ENCODE measurements around the gene PCDH9. TPM values are rescaled to one million over a fixed set of nuclear protein-coding genes. Genes with fewer than 3 reads are reported as not detected.
"Not testable (repeated sequence)": the region's sequence is repeated elsewhere in the genome, so short reads cannot be mapped to it uniquely, and the experiment has no call there.

Gene PCDH9
- total RNA-seq, 1 experiment from 2014 or later: not detected

DNA sequence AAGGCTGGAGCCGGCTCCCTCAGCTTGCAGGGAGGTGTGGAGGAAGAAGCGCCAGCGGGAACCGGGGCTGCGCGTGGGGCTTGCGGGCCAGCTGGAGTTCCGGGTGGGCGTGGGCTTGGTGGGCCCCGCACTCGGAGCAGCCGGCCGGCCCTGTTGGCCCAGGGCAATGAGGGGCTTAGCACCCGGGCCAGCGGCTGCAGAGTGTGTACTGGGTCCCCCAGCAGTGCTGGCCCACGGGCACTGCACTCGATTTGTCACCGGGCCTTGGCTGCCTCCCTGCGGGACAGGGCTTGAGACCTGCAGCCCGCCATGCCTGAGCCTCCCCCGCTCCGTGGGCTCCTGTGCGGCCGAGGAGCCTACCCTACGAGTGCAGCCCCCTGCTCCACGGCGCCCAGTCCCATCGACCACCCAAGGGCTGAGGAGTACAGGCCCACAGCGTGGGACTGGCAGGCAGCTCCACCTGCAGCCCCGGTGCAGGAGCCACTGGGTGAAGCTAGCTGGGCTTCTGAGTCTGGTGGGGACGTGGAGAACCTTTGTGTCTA, 608.2 kb downstream of the PCDH9 start:
- in situ Hi-C loops (cut with HindIII; ENCODE audit: low sequenced_read_pairs); DNase-seq (ENCODE audit: low spot score): not testable (repeated sequence)

DNA sequence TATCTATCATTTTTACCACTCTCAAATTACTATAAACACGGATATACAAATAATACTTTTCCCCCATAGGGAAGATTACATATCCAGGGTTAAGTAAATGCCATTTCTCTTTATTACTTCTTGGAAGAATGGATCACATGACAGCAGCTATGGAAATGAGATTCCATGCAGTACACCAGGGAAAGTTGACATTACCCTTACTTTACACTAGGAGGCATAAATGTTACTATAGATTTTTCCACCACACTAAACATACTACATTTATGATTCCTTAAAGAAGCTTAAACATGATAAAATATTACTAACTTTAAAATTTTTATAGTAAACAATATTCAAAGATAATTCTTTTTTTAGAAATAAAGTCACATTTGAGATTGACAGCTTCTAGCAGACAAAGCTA, 611.4 kb downstream of the PCDH9 start:
- DNase-seq (ENCODE audit: low spot score): no peak
- in situ Hi-C loops (cut with HindIII; ENCODE audit: low sequenced_read_pairs): no loop called here

DNA sequence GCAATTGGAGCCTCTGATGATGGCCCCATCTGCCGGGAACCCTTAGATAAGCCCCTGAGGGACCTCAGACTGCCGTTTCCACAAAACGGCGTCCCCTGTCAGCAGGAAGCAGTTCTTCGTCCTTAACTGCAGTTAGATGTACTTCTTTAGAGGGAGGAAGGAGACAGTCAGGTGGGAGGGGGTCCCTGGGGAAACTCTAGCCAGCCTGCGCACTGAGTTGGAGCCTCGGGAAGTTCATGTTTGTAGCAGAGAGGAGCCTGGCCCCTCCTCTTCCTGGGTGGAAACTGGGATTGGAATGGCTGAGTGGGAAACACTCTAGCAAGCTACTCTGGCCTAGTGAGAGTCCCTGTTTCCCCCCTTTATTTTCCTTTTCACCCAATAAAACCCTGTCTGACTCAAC, 612.4 kb downstream of the PCDH9 start:
- no peak for DNase-seq (ENCODE audit: low spot score)
- in situ Hi-C loops (cut with HindIII; ENCODE audit: low sequenced_read_pairs): no loop called here

DNA sequence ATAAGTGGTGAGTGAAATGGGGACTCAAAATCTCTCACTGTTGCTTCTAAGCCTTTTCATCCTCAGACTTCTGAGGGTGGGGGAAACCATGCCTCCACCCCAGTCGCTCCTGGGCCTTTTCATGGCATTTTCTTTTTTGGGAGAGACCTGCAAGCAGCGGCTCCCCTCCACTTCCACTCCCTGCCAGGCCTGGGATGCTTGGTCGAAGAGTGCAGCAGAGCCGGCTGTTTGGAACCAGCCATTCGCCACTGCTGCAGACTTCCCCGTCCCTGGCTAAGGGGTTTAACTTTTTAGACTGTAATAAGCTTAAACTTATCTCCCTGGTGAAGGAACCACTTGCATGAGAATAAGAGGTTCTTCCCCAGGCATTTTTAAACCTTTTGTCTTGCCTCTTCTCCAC, 617.2 kb downstream of the PCDH9 start:
- in situ Hi-C loops (cut with HindIII; ENCODE audit: low sequenced_read_pairs): no loop called here
- DNase-seq (ENCODE audit: low spot score): no peak

DNA sequence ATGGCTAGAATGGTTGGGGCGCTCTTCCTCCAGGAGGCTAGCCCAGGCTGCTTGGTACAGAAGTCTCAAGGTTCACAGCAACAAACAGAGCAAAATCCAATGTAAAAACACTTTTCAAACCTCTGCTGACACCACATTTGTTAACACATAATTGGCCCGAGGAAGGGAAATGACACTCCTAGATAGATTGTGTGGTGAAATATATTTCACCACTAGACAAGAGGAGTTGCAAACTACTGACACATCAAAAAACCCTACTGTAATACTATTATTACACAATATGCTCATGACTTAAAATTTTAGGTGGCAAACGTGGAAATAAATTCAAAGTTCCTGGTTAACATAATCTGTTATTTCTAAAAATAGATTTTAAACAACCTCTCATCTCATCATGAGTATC, 643.6 kb downstream of the PCDH9 start:
- no peak for DNase-seq (ENCODE audit: low spot score)
- in situ Hi-C loops (cut with HindIII; ENCODE audit: low sequenced_read_pairs): no loop called here

DNA sequence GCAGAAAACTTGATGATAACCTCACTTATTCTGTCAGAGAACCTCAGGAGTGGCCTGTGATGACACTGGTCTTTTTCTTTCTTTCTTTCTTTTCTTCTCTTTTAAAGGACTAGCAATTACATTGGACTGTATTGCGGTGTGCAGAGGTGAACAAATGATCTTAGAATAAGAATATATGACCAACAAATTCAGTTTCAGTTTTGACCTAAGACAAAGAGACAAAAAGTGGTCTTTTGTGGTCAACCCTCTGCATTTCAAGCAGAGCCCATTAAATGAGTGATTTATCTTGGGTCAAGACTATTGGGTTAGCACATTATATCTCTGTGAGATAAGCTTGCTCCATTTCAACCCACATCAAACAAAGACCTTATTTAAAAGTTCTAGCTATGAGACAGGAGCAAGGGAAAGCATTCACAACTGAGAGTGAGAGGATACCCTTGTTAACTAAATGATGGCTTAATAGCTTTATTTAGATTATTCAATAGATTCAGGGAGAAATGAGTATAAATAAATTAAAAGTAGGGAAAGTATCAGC, 644.4 kb downstream of the PCDH9 start:
- in situ Hi-C loops (cut with HindIII; ENCODE audit: low sequenced_read_pairs): no loop called here
- DNase-seq (ENCODE audit: low spot score): no peak

DNA sequence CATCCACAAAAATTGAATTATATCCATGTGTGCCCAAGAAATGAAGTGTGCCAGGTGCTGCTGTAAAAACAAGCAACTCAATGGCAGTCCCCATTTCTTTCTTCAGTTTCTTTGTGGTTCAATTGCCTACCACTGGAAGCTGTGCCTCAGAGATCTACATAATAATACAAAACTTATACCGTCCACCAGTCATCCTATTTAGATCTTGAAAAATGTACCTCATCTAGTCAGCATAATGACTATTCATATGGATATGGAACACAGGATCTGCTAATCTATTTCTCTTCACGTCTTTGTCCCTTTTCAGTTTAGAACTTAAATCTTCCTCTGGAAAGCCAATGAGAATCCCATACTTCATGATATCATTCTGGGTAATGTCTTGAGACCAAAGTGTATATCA, 648.5 kb downstream of the PCDH9 start:
- in situ Hi-C loops (cut with HindIII; ENCODE audit: low sequenced_read_pairs): no loop called here
- no peak for DNase-seq (ENCODE audit: low spot score)

DNA sequence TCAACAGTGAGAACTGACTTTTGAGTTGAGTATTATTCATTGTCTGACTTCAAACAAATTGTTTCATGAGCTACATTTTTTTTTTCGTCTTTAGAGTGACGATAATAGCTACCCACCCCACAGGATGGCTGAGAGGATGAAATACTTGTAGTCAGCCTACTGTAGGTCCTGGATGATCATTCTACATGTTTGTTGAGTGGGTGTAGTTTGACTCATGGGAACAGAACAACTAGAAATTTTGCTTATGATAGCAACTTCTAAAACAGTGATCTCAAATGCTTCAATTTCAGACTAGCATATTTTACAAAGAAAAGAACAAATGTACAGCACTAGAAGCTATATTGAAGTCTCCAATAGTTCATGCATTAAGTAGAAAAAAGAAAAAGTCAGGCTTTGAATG, 651.8 kb downstream of the PCDH9 start:
- in situ Hi-C loops (cut with HindIII; ENCODE audit: low sequenced_read_pairs): no loop called here
- no peak for DNase-seq (ENCODE audit: low spot score)

DNA sequence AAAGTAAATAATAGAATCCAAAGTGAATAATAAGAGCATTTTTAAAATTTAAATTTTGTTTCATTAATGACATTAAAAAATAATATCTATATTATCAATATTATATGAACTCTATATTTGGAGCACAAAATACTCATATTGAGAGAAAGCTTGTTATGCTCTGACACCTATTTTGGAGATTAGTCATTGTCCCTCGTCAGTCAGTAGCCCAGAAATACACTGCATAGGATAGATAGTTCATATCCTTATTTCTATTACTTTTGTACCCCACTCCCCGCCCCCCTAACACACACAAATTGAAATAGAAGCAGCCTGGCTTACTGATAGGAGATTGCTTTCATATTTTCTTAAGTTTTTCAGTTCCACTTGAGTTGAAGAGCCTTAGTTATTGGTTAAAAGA, 652.8 kb downstream of the PCDH9 start:
- in situ Hi-C loops (cut with HindIII; ENCODE audit: low sequenced_read_pairs): no loop called here
- no peak for DNase-seq (ENCODE audit: low spot score)

DNA sequence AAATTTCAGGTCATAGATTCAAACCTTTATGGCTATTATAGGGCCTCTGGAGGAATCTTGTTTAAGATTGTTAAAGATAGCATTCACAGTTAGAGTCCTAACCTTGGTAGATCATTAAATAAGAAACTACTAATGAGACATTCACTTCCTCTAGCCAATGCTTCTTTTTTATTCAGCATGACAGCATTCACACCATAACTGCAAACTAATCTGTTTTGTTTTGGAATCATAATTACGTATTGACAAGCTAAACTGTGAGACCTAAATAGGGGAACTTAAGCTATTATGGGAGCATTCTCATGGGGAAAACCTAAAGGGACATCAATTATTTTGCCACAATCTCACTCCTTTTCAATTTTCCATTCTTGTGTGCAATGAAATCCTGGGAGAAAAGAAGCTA, 653.8 kb downstream of the PCDH9 start:
- no peak for DNase-seq (ENCODE audit: low spot score)
- in situ Hi-C loops (cut with HindIII; ENCODE audit: low sequenced_read_pairs): no loop called here

DNA sequence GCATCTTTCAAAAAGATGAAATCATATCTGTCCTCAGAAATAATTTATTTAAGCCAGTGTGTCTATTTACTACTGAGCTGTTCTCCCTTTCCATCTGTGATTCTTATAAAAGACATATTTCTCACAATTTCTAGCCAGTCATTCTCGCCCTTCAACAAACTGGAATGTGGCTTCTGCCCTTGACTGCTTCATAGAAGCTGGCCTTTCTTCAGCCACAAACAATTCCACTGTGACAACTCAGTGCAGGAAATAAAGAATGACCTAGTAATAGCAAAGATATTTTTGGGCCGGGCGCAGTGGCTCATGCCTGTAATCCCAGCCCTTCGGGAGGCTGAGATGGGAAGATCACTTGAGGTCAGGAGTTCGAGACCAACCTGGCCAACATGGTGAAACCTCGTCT, 655.5 kb downstream of the PCDH9 start:
- DNase-seq (ENCODE audit: low spot score): no peak

DNA sequence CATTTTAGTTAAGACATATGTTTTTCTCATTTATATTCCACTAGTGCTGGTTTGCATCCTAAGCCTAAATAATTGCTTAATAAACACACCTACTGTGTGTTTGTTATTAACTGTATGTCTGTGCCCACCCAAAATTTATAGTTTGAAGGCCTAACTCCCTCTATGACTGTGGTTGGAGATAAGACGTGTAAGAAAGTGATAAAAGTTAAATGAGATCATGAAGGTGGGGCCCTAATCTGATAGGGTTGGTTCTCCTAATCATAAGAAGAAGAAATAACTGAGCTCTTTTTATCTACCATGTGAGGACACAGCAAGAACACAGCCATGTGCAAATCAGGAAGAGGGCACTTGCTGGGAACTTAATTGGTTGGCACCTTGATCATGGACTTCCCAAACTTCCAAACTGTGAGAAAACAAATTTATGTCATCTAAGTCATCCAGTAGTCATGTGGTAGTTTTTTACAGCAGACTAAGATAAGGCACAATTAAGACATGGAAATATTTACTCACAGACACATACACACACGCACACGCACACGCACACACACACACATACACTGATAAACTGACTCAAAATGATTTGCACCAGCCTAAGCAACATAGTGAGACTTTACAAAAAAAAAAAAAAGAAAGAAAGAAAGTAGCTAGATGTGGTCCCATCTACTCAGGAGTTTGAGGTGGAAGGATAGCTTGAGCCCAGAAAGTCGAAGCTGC, 662.1 kb downstream of the PCDH9 start:
- no peak for DNase-seq (ENCODE audit: low spot score)
- in situ Hi-C loops (cut with HindIII; ENCODE audit: low sequenced_read_pairs): no loop called here

More for the DNA sequence above, 655.5 kb downstream of the PCDH9 start:
- in situ Hi-C loops (cut with HindIII; ENCODE audit: low sequenced_read_pairs): no loop called here

DNA sequence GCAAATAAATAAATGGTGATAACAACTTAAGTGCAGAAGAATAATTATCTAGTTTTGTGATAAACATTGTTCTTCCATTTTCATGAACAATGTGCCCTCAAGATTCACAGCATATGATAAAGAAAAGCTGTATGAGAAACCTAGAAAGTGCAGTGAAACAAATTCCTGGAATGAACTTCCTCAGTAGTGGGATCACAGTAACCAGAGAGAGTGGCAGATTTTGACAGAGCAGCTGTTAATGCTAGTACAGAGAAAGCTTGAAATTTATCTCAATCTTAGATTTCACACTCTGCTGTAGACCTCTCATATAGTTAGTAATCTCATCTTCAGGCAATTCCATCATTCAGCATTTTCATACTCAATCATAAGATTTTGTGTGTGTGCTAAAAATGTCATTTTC, 664.9 kb downstream of the PCDH9 start:
- in situ Hi-C loops (cut with HindIII; ENCODE audit: low sequenced_read_pairs): no loop called here
- DNase-seq (ENCODE audit: low spot score): no peak

DNA sequence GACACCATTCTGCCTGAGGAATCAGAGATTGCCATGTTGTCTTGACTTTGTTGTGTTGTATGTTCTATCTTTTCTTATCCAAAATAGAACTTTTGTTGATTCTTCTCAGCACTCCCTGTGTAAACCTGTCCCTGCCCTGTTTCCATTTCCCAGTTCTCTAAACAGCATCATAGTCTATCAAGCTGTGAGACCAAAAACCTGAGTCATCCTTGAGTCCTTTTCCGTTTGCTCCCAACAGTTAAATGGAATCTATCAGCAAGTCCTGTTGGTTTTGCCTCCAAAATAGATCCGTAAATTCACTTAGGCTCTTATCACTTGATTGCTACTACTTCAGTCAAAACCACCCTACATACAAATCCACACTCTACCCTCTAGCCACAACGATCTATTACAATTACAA, 667.1 kb downstream of the PCDH9 start:
- in situ Hi-C loops (cut with HindIII; ENCODE audit: low sequenced_read_pairs): no loop called here
- DNase-seq (ENCODE audit: low spot score): no peak

DNA sequence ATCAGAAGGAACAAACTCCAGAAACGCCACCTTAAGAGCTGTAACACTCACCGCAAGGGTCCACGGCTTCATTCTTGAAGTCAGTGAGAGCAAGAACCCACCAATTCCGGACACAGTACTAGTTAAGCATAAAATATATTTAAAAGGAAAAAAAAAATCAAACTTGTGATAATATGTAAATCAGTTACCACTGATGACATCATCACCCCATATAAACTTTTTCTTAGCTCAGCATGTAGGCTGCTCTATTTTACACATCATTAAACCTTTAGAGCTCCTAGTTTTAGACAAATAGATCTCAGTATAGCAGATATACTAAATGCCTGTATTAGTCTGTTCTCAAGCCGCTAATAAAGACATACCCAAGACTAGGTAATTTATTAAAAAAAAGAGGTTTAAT, 668.1 kb downstream of the PCDH9 start:
- in situ Hi-C loops (cut with HindIII; ENCODE audit: low sequenced_read_pairs): no loop called here
- DNase-seq (ENCODE audit: low spot score): no peak

DNA sequence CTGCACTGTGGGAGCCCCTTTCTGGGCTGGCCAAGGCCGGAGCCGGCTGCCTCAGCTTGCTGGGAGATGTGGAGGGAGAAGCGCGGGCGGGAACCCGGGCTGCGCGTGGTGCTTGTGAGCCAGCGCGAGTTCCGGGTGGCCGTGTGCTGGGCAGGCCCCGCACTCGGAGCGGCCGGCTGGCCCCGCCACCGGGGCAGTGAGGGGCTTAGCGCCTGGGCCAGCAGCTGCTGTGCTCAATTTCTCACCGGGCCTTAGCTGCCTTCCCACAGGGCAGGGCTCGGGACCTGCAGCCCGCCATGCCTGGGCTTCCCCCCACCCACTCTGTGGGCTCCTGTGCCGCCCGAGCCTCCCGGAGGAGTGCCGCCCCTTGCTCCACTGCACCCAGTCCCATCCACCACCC, 669.1 kb downstream of the PCDH9 start:
- in situ Hi-C loops (cut with HindIII; ENCODE audit: low sequenced_read_pairs): no loop called here
- DNase-seq (ENCODE audit: low spot score): no peak

DNA sequence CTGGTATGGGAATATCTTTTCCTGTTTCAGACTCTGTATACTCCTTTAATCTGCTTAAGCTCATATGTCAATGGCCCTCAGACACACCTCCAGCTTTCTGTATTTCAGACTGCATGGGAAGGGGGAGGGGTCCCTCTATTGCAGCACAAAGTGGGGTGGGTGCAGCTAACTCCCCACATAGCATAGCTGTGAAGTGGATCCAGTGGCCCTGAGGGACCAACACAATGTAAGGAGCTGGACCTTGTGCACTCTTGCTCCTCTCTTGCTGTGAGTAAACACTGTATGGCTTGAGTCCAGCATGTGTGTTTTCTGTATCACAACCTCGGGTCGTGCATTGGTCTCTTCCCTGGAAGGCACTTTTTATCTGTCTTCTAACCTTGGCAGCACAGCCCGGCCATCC, 669.9 kb downstream of the PCDH9 start:
- no peak for DNase-seq (ENCODE audit: low spot score)
- in situ Hi-C loops (cut with HindIII; ENCODE audit: low sequenced_read_pairs): no loop called here

DNA sequence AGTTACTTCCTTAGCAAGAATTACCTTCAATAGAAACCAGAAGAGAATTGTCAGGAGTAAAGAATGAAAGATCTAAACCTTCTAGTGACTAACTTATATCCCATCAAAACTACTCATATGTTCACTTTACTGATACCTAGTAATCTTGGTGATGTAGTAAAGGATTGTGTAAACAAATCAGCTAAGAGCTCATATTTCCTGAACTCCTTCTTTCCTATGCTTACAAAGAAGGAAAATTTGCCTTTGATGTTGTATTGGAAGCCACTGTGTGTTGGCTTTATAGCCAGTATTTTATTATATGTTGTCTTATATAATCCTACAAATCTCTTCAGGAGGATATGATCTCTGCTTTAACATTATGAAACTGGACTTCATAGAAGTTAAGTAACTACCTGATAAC, 671.0 kb downstream of the PCDH9 start:
- in situ Hi-C loops (cut with HindIII; ENCODE audit: low sequenced_read_pairs): no loop called here
- no peak for DNase-seq (ENCODE audit: low spot score)

DNA sequence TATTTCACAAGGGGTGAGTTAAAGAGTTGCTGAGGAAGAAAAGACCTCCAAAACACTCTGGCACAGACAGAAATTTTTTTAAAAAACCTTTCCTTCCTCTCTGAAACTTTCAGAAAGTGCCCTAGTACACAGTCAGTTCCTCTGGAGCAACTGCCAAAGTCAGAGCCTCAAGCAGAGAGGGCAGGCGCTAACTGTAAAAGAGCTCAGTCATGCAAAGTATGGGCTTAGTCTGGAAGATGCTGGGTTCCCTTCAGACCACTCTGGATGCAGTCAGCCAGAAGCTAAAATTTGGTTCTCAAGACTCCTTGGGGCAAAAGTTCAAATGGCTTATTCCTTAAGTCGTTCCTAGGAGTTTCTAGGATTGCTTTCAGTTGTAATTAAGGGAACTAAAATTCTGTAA, 671.6 kb downstream of the PCDH9 start:
- in situ Hi-C loops (cut with HindIII; ENCODE audit: low sequenced_read_pairs): no loop called here
- peak; percentile 5 for DNase-seq (ENCODE audit: low spot score)

DNA sequence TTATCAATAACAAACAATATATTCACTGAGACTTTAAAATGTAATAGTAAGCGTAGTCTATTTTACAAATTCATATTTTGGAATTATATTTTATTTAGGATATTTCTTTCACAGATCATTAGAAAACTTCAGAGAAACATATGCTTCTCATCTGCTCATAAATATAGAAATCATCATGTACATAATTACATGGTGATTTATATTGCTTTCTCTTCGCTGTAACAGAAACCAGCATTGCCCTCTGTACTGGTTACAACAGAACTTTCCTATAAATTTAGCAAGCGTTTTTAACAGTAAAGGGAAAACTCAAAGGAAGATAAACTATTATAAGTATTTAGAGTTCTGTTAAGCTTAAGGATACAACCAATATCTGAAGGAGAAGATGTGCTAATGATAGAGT, 672.8 kb downstream of the PCDH9 start:
- no peak for DNase-seq (ENCODE audit: low spot score)
- in situ Hi-C loops (cut with HindIII; ENCODE audit: low sequenced_read_pairs): no loop called here

DNA sequence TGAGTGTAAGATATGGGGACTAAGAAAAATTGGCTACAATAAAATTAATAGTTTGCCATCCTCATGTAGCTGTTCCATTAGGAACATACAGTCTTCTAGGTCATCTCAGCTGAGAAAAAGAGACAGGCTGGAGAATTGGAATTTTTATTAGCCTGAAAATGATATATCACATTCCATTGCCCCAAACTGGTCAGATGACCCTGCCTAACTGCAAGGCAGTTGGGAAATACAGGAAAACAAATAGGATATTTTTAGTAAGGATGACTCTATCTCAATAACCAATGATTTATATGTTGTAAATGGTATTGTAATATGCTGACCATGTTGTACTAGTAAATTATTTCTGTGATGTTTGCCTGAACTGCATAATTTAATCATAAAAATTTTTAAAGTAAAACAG, 673.8 kb downstream of the PCDH9 start:
- in situ Hi-C loops (cut with HindIII; ENCODE audit: low sequenced_read_pairs): no loop called here
- no peak for DNase-seq (ENCODE audit: low spot score)

Data from G401 (cell line).